Upper lobe of left lung (tissue), 6 donors: ENCODE data around the gene SLC44A4. TPM values are rescaled to one million over a fixed set of nuclear protein-coding genes. Genes with fewer than 3 reads are reported as not detected.
"Not testable (repeated sequence)": the region's sequence is repeated elsewhere in the genome, so short reads cannot be mapped to it uniquely, and the experiment has no call there.

Experiments
- ATAC-seq, 2 donors: fragments of 200-7000 bp; cut with Tn5 transposase; one replicate each; pipeline ENCODE4 v1.9.1; 2022; ENCODE audit warnings: mild to moderate bottlenecking in 2 of 2, moderate library complexity in 2 of 2; ENCODE audit not compliant: low FRiP score in 2 of 2
- DNase-seq, 2 donors: peaks; one replicate each; pipeline ENCODE4 v3.0.0-alpha.2; 2019 to 2020
- H3K27ac ChIP-seq, 4 donors: fragments of 200-600 bp; sonication (generic); one replicate each; pipeline ENCODE4 v1.5.1; 2016 to 2019
- H3K27me3 ChIP-seq, 4 donors: fragments of 200-600 bp; sonication (generic); one replicate each; pipeline ENCODE4 v1.5.1; 2017 to 2019
- H3K36me3 ChIP-seq, 4 donors: fragments of 200-600 bp; sonication (generic); one replicate each; pipeline ENCODE4 v1.5.1; 2016 to 2019
- H3K4me1 ChIP-seq, 4 donors: fragments of 200-600 bp; sonication (generic); one replicate each; pipeline ENCODE4 v1.5.1; 2018 to 2019
- H3K4me3 ChIP-seq, 4 donors: fragments of 200-600 bp; sonication (generic); one replicate each; pipeline ENCODE4 v1.5.1; 2017 to 2019; ENCODE audit warnings: mild to moderate bottlenecking in 2 of 4, moderate library complexity in 1 of 4
- H3K9me3 ChIP-seq, 4 donors: fragments of 200-600 bp; sonication (generic); one replicate each; pipeline ENCODE4 v1.5.1; 2018 to 2019
- CTCF ChIP-seq, 6 experiments: fragments of 450-650 bp in 4 of 6; fragments of 200-600 bp in 2 of 6; sonication (generic) in 2 of 6; IDR thresholded peaks; one replicate each; pipeline ENCODE4 v1.5.1; 2016 to 2019; ENCODE audit warnings: antibody characterized with exemption in 6 of 6
- EP300 ChIP-seq, 4 donors: sonication (generic); formaldehyde crosslinking; IDR thresholded peaks; one replicate each; pipeline ENCODE4 v1.5.1; 2017; ENCODE audit warnings: antibody characterized with exemption in 4 of 4, control low read depth in 2 of 4
- POLR2A ChIP-seq, 4 donors: fragments of 450-650 bp; IDR thresholded peaks; one replicate each; pipeline ENCODE4 v1.5.1; 2016 to 2017; ENCODE audit warnings: antibody characterized with exemption in 4 of 4, mild to moderate bottlenecking in 2 of 4
- POLR2AphosphoS5 ChIP-seq, 2 donors: sonication (generic); formaldehyde crosslinking; IDR thresholded peaks; one replicate each; pipeline ENCODE4 v1.5.1; 2017; ENCODE audit warnings: antibody characterized with exemption in 2 of 2
- WGBS, 2 donors: methylation state at CpG; one replicate each; pipeline ENCODE4 v1.1.5; 2017 to 2018; 5-methylcytosine and 5-hydroxymethylcytosine counted together
- total RNA-seq, 6 donors: library from RNA; depleted of rRNA in 4 of 6; stranded (reverse); fragments of >200 nt in 4 of 6; gene quantifications; one replicate each; pipeline versions ENCODE4 v1.1.0 to v1.2.1, GENCODE V29; 2016 to 2021
- donor health status: DM: no; HTN: no; CAD: no; lungs with moderate emphysema.
- donor health status: DM: no; HTN: yes; CAD: no; lungs with severe emphysema.

Gene SLC44A4
- total RNA-seq, 6 donors from 2014 or later = 19.1 to 84.2 (median 42.0) TPM

- Histone ChIP-seq H3K36me3 (no peaks in the 10 kb centered on the region), H3K9me3 (no peaks in the 10 kb centered on the region), H3K4me3 (no peak overlapping the region), H3K27ac (no peak overlapping the region), H3K4me1 (no peaks in the 10 kb centered on the region), H3K27me3 (no peaks in the 10 kb centered on the region)
- 85 to 94% methylated on average over 2 of the region's 2 CpGs for WGBS, 2 donors
- DNase-seq (no peak), ATAC-seq (no peak)
- no peak for TF ChIP-seq POLR2AphosphoS5 (IDR thresholded peaks at IDR 0.05)
- TF ChIP-seq EP300 (IDR thresholded peaks at IDR 0.05) = no peak
- no peak for TF ChIP-seq POLR2A (IDR thresholded peaks at IDR 0.05)
- TF ChIP-seq CTCF (IDR thresholded peaks at IDR 0.05) = no peak
These were observed 27.9 kb downstream of the SLC44A4 start for GRCh38 chr6:31850765-31851484.

- H3K36me3 ChIP-seq = no peaks in the 10 kb centered on the region
- DNase-seq = no peak
- H3K27me3 ChIP-seq = no peaks in the 10 kb centered on the region
- no peaks in the 10 kb centered on the region for H3K4me1 ChIP-seq
- no peaks in the 10 kb centered on the region for H3K9me3 ChIP-seq
- no peak overlapping the region for H3K4me3 ChIP-seq
- no peak for ATAC-seq
- H3K27ac ChIP-seq = no peak overlapping the region
- WGBS, 2 donors = 89 to 90% methylated on average over 2 of the region's 2 CpGs
- TF ChIP-seq POLR2AphosphoS5 (IDR thresholded peaks at IDR 0.05) (no peak), CTCF (IDR thresholded peaks at IDR 0.05) (no peak), EP300 (IDR thresholded peaks at IDR 0.05) (no peak), POLR2A (IDR thresholded peaks at IDR 0.05) (no peak)
These were observed 31.4 kb downstream of the SLC44A4 start for GRCh38 chr6:31847276-31847978.

GRCh38 chr6:31844507-31844906, 34.3 kb downstream of the SLC44A4 start:
- ATAC-seq = no peak
- TF ChIP-seq CTCF (IDR thresholded peaks at IDR 0.05) (no peak), POLR2AphosphoS5 (IDR thresholded peaks at IDR 0.05) (no peak), POLR2A (IDR thresholded peaks at IDR 0.05) (no peak), EP300 (IDR thresholded peaks at IDR 0.05) (no peak)
- DNase-seq = no peak
- Histone ChIP-seq H3K27me3 (no peaks in the 10 kb centered on the region), H3K9me3 (no peaks in the 10 kb centered on the region), H3K27ac (no peak overlapping the region), H3K4me3 (no peak overlapping the region), H3K4me1 (no peaks in the 10 kb centered on the region), H3K36me3 (peaks cover 7 to 28% (median 19%) of the 10 kb centered on the region in 4 donors)
- WGBS, 2 donors = 80 to 92% methylated on average over 3 of the region's 3 CpGs

GRCh38 chr6:31842053-31842452, 36.7 kb downstream of the SLC44A4 start:
- H3K36me3 ChIP-seq = peaks cover 14 to 53% (median 44%) of the 10 kb centered on the region in 4 donors
- ATAC-seq (no peak), DNase-seq (no peak)
- H3K9me3 ChIP-seq = no peaks in the 10 kb centered on the region
- TF ChIP-seq POLR2AphosphoS5 (IDR thresholded peaks at IDR 0.05) = no peak
- no peak for TF ChIP-seq EP300 (IDR thresholded peaks at IDR 0.05)
- no peak for TF ChIP-seq CTCF (IDR thresholded peaks at IDR 0.05)
- TF ChIP-seq POLR2A (IDR thresholded peaks at IDR 0.05) = no peak
- H3K4me3 ChIP-seq = no peak overlapping the region
- no peak overlapping the region for H3K27ac ChIP-seq
- no peaks in the 10 kb centered on the region for H3K27me3 ChIP-seq
- WGBS, 2 donors = 95% methylated on average over 9 of the region's 9 CpGs
- H3K4me1 ChIP-seq = peaks cover 17 to 20% (median 19%) of the 10 kb centered on the region in 4 donors

- peaks cover 32 to 37% (median 33%) of the 10 kb centered on the region in 4 donors for H3K4me1 ChIP-seq
- not testable (repeated sequence) for ATAC-seq, DNase-seq, H3K4me3 ChIP-seq, H3K27ac ChIP-seq, H3K9me3 ChIP-seq, H3K27me3 ChIP-seq
- peaks cover 14 to 55% (median 48%) of the 10 kb centered on the region in 4 donors for H3K36me3 ChIP-seq
- WGBS, 2 donors = 95 to 96% methylated on average over 8 of the region's 8 CpGs
These were observed 39.0 kb downstream of the SLC44A4 start for GRCh38 chr6:31839779-31840126.
